NCI-H1105 (cell line): ENCODE data around the gene GYG1.
A peak's percentile ranks its signal among the peaks of the same experiment; 100 is the strongest.

ENCODE experiments used
- DNase-seq: peaks from one replicate; lab custom pipeline; 2025; lab: John Stamatoyannopoulos, UW

GYG1 gene

GRCh38 chr3:148991219-148992026 is at the start of gene GYG1:
Gene GYG1 (plus strand): TSS chr3:148991540. CDS start chr3:148991641, 101 bp downstream.
- DNase-seq, result peak; percentile 75

- peak; percentile 90 for DNase-seq
Observed at GRCh38 chr3:148943506-148944205, 47.7 kb upstream of the GYG1 start.

GRCh38 chr3:148945116-148945515 is 46.2 kb upstream of the GYG1 start:
- no peak for DNase-seq

GRCh38 chr3:148948913-148949657 is 42.3 kb upstream of the GYG1 start:
- no peak for DNase-seq

GRCh38 chr3:148950806-148951205 is 40.5 kb upstream of the GYG1 start:
- DNase-seq, result no peak

GRCh38 chr3:148951599-148952361 is 39.6 kb upstream of the GYG1 start:
- DNase-seq, result no peak

GRCh38 chr3:148953094-148953493 is 38.2 kb upstream of the GYG1 start:
- DNase-seq, result no peak

GRCh38 chr3:148954981-148955380 is 36.4 kb upstream of the GYG1 start:
- no peak for DNase-seq

GRCh38 chr3:148955544-148956346 is 35.6 kb upstream of the GYG1 start:
- peak; percentile 64 for DNase-seq

GRCh38 chr3:148957586-148957985 is 33.8 kb upstream of the GYG1 start:
- DNase-seq, result no peak

GRCh38 chr3:148958696-148959095 is 32.6 kb upstream of the GYG1 start:
- DNase-seq, result no peak

- no peak for DNase-seq
Observed at GRCh38 chr3:148962513-148962912, 28.8 kb upstream of the GYG1 start.

- no peak for DNase-seq
Observed at GRCh38 chr3:148964809-148965208, 26.5 kb upstream of the GYG1 start.

GRCh38 chr3:148968321-148968720 is 23.0 kb upstream of the GYG1 start:
- DNase-seq, result no peak

GRCh38 chr3:148970271-148970670 is 21.1 kb upstream of the GYG1 start:
- no peak for DNase-seq

- no peak for DNase-seq
Observed at GRCh38 chr3:148971401-148972163, 19.8 kb upstream of the GYG1 start.

- no peak for DNase-seq
Observed at GRCh38 chr3:148974726-148975125, 16.6 kb upstream of the GYG1 start.

- DNase-seq, result no peak
Observed at GRCh38 chr3:148975248-148975647, 16.1 kb upstream of the GYG1 start.

GRCh38 chr3:148975696-148976095 is 15.6 kb upstream of the GYG1 start:
- no peak for DNase-seq

GRCh38 chr3:148981273-148981672 is 10.1 kb upstream of the GYG1 start:
- DNase-seq, result no peak
